H1 (cell line): Measurements from ENCODE around the gene CUL2. TPM values are rescaled to one million over a fixed set of nuclear protein-coding genes. Genes with fewer than 3 reads are reported as not detected.

Experiments used
- BACH1 ChIP-seq: IDR thresholded peaks from 2 replicates; pipeline ENCODE4 v1.6.1; 2012; ENCODE audit warnings: low read length, improper control_type of control experiment
- CBX5 ChIP-seq: fragments of 300-800, 300-1000 bp; sonication (generic); IDR thresholded peaks from 2 replicates; pipeline ENCODE4 v1.7.1; 2016; ENCODE audit warnings: antibody characterized with exemption, low read length, low read depth
- CTBP2 ChIP-seq: IDR thresholded peaks from 2 replicates; pipeline ENCODE4 v1.7.0; 2011; ENCODE audit warnings: borderline replicate concordance, mild to moderate bottlenecking, moderate library complexity, mixed read lengths, low read length; ENCODE audit not compliant: insufficient read depth, insufficient read length
- EZH2 ChIP-seq: fragments of 200-600 bp; sonication (generic); IDR thresholded peaks from 2 replicates; pipeline ENCODE4 v1.7.1; 2012; ENCODE audit warnings: low read depth, mild to moderate bottlenecking, moderate library complexity, low read length, inconsistent platforms; ENCODE audit not compliant: severe bottlenecking
- SP4 ChIP-seq: IDR thresholded peaks from 2 replicates; pipeline ENCODE4 v1.6.1; 2012; ENCODE audit warnings: low read length, inconsistent platforms
- ZNF274 ChIP-seq: IDR thresholded peaks from 2 replicates; pipeline ENCODE4 v1.7.0; 2012; ENCODE audit warnings: low read length, borderline replicate concordance; ENCODE audit errors: extremely low read depth
- polyA plus RNA-seq, 7 experiments: library from polyadenylated mRNA; depleted of rRNA in 3 of 7; stranded (reverse) in 5 of 7; unstranded in 2 of 7; fragments of >200 nt in 5 of 7; fragments of 200-250 nt in 2 of 7; gene quantifications; 1 replicate in 5 of 7; 2 replicates in 1 of 7; 4 replicates in 1 of 7; pipeline versions ENCODE4 v1.2.1 to v1.2.3, GENCODE V29; 2011 to 2013; ENCODE audit warnings: missing spikeins in 2 of 7, mixed read lengths in 2 of 7
- total RNA-seq: library from RNA; stranded (reverse); fragmentation: NEBNext Ultra II Directional; extraction: Animal tissue kit (Norgen Biotek cat#: 25700); gene quantifications from 2 replicates; pipeline ENCODE4 v1.2.1, GENCODE V29; 2021

The CUL2 gene
- total and polyA plus RNA-seq, 2 of the 8 experiments (the other 6 are each of a cell fraction or from before 2014, with no cell fraction given), result 10.2 to 43.1 TPM

DNA sequence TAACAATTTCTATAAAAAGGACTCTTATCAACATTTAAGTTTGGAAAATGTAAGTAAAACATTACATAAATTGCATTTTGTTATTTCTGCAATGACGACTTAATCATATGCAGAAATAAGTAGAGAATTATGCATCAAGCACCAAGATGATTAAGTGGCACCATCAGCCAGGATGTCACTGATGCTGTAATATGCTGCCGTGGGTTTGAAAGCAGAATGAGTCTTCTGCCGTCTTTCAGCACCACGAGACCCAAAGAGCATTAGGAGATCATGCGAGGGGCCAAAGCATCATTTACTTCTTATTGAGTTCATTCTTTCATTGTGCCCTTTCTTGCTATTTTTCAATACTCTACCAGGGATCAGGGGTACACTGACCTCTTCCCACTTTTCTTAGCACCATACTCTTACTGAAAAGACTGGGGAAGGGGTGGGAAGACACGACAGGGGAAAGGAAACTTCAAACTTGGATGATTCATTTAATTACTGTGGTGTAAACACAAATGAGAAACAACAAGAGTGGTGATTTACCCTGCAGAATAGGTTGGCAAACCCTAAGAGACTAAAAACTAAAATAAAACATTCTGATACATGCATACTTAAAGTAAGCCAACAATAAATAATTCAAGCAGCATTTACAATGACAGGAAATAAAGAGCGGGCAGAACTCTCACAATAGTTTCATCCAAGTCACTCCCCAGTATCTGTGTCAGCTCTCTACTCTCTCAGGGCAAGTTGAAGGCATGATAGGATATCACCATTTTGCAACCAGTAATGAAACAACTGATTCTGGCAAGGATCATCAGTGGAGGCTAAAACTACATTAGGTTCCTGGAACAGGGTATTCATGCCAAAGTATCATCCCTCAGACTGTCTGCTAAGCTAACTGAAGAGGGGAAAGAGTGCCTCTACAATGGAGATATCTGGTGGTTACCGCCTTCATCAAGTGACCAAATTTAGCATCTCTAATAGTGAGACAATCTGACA, 70.8 kb downstream of the CUL2 start (continued):
- TF ChIP-seq CTBP2 (no peak), CBX5 (no peak), SP4 (no peak), BACH1 (no peak), EZH2 (no peak), ZNF274 (no peak)
- TF ChIP-seq, all 59 proteins: peak for 0
